HEK293T (cell line): ENCODE results near the gene UVRAG.

Experiments used
- BHLHE40 ChIP-seq: fragments of 450-650 bp; IDR thresholded peaks from 2 replicates; pipeline ENCODE4 v1.6.1; 2016; ENCODE audit warnings: mild to moderate bottlenecking, moderate library complexity, borderline replicate concordance
- ELF4 ChIP-seq: fragments of 450-650 bp; IDR thresholded peaks from 2 replicates; pipeline ENCODE4 v1.6.1; 2017; ENCODE audit warnings: antibody characterized with exemption
- FOXA1 ChIP-seq: fragments of 450-650 bp; IDR thresholded peaks from 2 replicates; pipeline ENCODE4 v1.6.1; 2016; ENCODE audit warnings: mild to moderate bottlenecking
- LEF1 ChIP-seq: fragments of 450-650 bp; IDR thresholded peaks from 2 replicates; pipeline ENCODE4 v1.6.1; 2017; ENCODE audit warnings: mild to moderate bottlenecking, borderline replicate concordance
- NFRKB ChIP-seq: fragments of 450-650 bp; IDR thresholded peaks from 2 replicates; pipeline ENCODE4 v1.6.1; 2016; ENCODE audit warnings: mild to moderate bottlenecking, moderate library complexity
- PKNOX1 ChIP-seq: fragments of 450-650 bp; IDR thresholded peaks from 2 replicates; pipeline ENCODE4 v1.6.1; 2016
- ZNF384 ChIP-seq: fragments of 450-650 bp; IDR thresholded peaks from 2 replicates; pipeline ENCODE4 v1.6.1; 2016

DNA sequence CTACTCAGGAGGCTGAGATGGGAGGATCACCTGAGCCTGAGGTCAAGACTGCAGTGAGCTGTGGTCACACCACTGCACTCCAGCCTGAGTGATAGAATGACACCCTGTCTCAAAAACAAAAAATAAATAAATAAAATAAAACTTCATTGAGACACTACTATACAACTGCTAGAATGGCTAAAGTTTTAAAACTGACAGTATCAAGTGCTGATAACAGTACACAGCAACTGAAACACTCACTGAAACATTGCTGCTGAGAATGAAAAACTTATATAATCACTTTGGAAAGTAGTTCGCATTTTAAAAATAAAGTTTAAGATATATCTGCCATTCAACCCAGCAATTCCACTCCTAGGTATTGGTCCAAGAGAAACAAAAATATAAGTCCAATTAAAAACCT, 290.6 kb downstream of the UVRAG start:
- TF ChIP-seq FOXA1 (no peak), ZNF384 (no peak), ELF4 (no peak), LEF1 (no peak), NFRKB (no peak), BHLHE40 (no peak), PKNOX1 (no peak)
